Gastroesophageal sphincter (tissue), 3 donors: ENCODE data around the gene CCDC169.

ENCODE experiments used
- EP300 ChIP-seq: sonication (generic); formaldehyde crosslinking; IDR thresholded peaks from one replicate; pipeline ENCODE4 v1.6.1; 2017; ENCODE audit warnings: antibody characterized with exemption, mild to moderate bottlenecking
- POLR2A ChIP-seq, 2 donors: fragments of 450-650 bp; IDR thresholded peaks; one replicate each; pipeline ENCODE4 v1.6.1; 2017; ENCODE audit warnings: antibody characterized with exemption in 2 of 2, mild to moderate bottlenecking in 2 of 2, moderate library complexity in 1 of 2
- POLR2AphosphoS5 ChIP-seq: sonication (generic); formaldehyde crosslinking; IDR thresholded peaks from one replicate; pipeline ENCODE4 v1.6.1; 2017; ENCODE audit warnings: antibody characterized with exemption
- TF ChIP-seq, protein P1 (sequence below), 4 experiments: fragments of 200-600 bp in 2 of 4; fragments of 450-650 bp in 2 of 4; sonication (generic) in 1 of 4; IDR thresholded peaks; one replicate each; pipeline ENCODE4 v1.5.1; 2017 to 2019; ENCODE audit warnings: antibody characterized with exemption in 4 of 4, mild to moderate bottlenecking in 2 of 4, moderate library complexity in 2 of 4

GRCh38 chr13:36190771-36191170 lies 106.8 kb downstream of the CCDC169 start:
- TF ChIP-seq POLR2A (IDR thresholded peaks at IDR 0.05), result no peak
- TF ChIP-seq, protein P1, sequence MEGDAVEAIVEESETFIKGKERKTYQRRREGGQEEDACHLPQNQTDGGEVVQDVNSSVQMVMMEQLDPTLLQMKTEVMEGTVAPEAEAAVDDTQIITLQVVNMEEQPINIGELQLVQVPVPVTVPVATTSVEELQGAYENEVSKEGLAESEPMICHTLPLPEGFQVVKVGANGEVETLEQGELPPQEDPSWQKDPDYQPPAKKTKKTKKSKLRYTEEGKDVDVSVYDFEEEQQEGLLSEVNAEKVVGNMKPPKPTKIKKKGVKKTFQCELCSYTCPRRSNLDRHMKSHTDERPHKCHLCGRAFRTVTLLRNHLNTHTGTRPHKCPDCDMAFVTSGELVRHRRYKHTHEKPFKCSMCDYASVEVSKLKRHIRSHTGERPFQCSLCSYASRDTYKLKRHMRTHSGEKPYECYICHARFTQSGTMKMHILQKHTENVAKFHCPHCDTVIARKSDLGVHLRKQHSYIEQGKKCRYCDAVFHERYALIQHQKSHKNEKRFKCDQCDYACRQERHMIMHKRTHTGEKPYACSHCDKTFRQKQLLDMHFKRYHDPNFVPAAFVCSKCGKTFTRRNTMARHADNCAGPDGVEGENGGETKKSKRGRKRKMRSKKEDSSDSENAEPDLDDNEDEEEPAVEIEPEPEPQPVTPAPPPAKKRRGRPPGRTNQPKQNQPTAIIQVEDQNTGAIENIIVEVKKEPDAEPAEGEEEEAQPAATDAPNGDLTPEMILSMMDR (IDR thresholded peaks at IDR 0.05), result no peak
- TF ChIP-seq EP300, result no peak
- no peak for TF ChIP-seq POLR2AphosphoS5
